Gastrocnemius medialis (tissue), 4 donors: Measurements from ENCODE around the gene KRT77.

ENCODE experiments used
- CTCF ChIP-seq, 5 experiments: fragments of 450-650 bp in 3 of 5; fragments of 200-600 bp in 2 of 5; sonication (generic) in 2 of 5; IDR thresholded peaks in 4 of 5; conservative IDR thresholded peaks in 1 of 5; 1 replicate in 4 of 5; 2 replicates in 1 of 5; pipeline ENCODE4 v1.5.1; 2016 to 2019; ENCODE audit warnings: antibody characterized with exemption in 5 of 5, mild to moderate bottlenecking in 3 of 5, moderate library complexity in 3 of 5
- POLR2A ChIP-seq, 2 donors: fragments of 450-650 bp; IDR thresholded peaks; one replicate each; pipeline ENCODE4 v1.6.1; 2017; ENCODE audit warnings: antibody characterized with exemption in 2 of 2, mild to moderate bottlenecking in 2 of 2, moderate library complexity in 2 of 2

GRCh38 chr12:52675301-52675701, 28.0 kb downstream of the KRT77 start:
- TF ChIP-seq POLR2A (IDR thresholded peaks at IDR 0.05): no peak
- TF ChIP-seq CTCF (IDR thresholded peaks at IDR 0.05 in 4 of 5, conservative IDR thresholded peaks at IDR 0.05 in 1 of 5): no peak
